Measurements from ENCODE around the gene RPUSD1. TPM values are rescaled to one million over a fixed set of nuclear protein-coding genes. Genes with fewer than 3 reads are reported as not detected.

RPUSD1 gene
- total and polyA plus RNA-seq, 7 donors = 10.7 to 31.1 (median 14.7) TPM

DNA sequence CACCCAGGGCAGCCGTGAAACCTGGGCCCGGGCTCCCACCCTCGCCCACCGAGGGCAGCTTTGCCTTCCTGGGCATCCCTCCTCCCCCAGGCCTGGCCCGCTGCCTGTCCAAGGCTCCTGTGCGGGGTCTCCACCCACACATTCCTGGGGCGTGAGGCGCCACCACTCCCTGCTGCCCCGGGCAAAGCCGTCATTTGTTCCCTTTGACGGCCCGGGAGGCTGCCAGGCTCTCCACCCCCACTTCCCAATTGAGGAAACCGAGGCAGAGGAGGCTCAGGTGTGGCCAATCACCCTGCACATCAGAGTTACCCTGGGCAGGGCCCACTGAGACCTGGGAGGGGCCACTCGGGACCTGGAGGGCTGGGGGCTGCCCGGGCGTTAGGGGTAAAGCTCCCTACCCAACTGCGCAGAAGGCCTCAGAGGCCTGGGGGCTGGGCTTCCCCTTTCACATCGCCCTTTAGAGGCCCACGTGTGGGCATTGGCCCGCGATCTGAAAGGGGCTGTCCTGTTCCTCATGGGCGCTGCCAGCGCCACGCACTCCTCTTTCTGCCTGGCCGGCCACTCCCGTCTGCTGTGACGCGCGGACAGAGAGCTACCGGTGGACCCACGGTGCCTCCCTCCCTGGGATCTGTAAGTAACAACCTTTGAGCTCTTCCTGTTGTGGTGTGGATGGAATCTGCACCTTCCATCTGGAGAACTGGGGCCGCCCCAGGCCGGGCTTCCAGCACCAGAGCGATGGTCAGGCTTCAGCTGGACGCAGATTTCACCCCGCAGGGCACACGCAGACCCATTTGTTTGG lies 27.4 kb downstream of the RPUSD1 start, which contains the start of gene MSLN:
MSLN (plus strand) TSS at position 190 of the 799 bp plus-strand sequence. CDS start 1,947 bp downstream, outside the sequence.
- 30 to 71% methylated on average over 37 of the region's 37 CpGs for WGBS, 2 donors
- Histone ChIP-seq H3K27me3 (peaks cover 0 to 19% (median 0%) of the 10 kb centered on the region in 3 donors), H3K36me3 (no peaks in the 10 kb centered on the region), H3K27ac (no peak within 1 kb of the TSS), H3K9me3 (peaks cover 0 to 1% (median 0%) of the 10 kb centered on the region in 4 donors), H3K4me1 (no peaks in the 10 kb centered on the region), H3K4me3 (no peak within 1 kb of the TSS)
- intact Hi-C loops (cut with DNase I) = no loop called here
- TF ChIP-seq POLR2AphosphoS5 (IDR thresholded peaks at IDR 0.05) (no peak), EP300 (IDR thresholded peaks at IDR 0.05) (no peak), POLR2A (IDR thresholded peaks at IDR 0.05) (no peak)
- TF ChIP-seq, protein P1, sequence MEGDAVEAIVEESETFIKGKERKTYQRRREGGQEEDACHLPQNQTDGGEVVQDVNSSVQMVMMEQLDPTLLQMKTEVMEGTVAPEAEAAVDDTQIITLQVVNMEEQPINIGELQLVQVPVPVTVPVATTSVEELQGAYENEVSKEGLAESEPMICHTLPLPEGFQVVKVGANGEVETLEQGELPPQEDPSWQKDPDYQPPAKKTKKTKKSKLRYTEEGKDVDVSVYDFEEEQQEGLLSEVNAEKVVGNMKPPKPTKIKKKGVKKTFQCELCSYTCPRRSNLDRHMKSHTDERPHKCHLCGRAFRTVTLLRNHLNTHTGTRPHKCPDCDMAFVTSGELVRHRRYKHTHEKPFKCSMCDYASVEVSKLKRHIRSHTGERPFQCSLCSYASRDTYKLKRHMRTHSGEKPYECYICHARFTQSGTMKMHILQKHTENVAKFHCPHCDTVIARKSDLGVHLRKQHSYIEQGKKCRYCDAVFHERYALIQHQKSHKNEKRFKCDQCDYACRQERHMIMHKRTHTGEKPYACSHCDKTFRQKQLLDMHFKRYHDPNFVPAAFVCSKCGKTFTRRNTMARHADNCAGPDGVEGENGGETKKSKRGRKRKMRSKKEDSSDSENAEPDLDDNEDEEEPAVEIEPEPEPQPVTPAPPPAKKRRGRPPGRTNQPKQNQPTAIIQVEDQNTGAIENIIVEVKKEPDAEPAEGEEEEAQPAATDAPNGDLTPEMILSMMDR (IDR thresholded peaks at IDR 0.05) = no peak
- DNase-seq = no peak

- intact Hi-C loops (cut with DNase I) = no loop called here
- Histone ChIP-seq H3K4me1 (no peaks in the 10 kb centered on the region), H3K9me3 (peaks cover 0 to 1% (median 0%) of the 10 kb centered on the region in 4 donors), H3K27me3 (peaks cover 0 to 19% (median 0%) of the 10 kb centered on the region in 3 donors), H3K36me3 (no peaks in the 10 kb centered on the region), H3K4me3 (no peak overlapping the region), H3K27ac (no peak overlapping the region)
- no peak for DNase-seq
- 74 to 80% methylated on average over 15 of the region's 15 CpGs for WGBS, 2 donors
- no peak for TF ChIP-seq EP300 (IDR thresholded peaks at IDR 0.05)
- TF ChIP-seq POLR2AphosphoS5 (IDR thresholded peaks at IDR 0.05) = no peak
- TF ChIP-seq POLR2A (IDR thresholded peaks at IDR 0.05) = no peak
- TF ChIP-seq, protein P1 (IDR thresholded peaks at IDR 0.05) = no peak
Measured at GRCh38 chr16:760065-760464, 28.1 kb downstream of the RPUSD1 start.

- Histone ChIP-seq H3K27ac (no peak overlapping the region), H3K9me3 (peaks cover 0 to 1% (median 0%) of the 10 kb centered on the region in 4 donors), H3K4me3 (no peak overlapping the region), H3K4me1 (no peaks in the 10 kb centered on the region), H3K27me3 (peaks cover 0 to 19% (median 0%) of the 10 kb centered on the region in 3 donors), H3K36me3 (no peaks in the 10 kb centered on the region)
- intact Hi-C loops (cut with DNase I) = no loop called here
- DNase-seq = no peak
- no peak for TF ChIP-seq EP300 (IDR thresholded peaks at IDR 0.05)
- TF ChIP-seq POLR2AphosphoS5 (IDR thresholded peaks at IDR 0.05) = no peak
- TF ChIP-seq, protein P1 (IDR thresholded peaks at IDR 0.05) = no peak
- WGBS, 2 donors = 61 to 80% methylated on average over 34 of the region's 34 CpGs
Measured at GRCh38 chr16:759110-759910, 28.9 kb downstream of the RPUSD1 start.

DNA sequence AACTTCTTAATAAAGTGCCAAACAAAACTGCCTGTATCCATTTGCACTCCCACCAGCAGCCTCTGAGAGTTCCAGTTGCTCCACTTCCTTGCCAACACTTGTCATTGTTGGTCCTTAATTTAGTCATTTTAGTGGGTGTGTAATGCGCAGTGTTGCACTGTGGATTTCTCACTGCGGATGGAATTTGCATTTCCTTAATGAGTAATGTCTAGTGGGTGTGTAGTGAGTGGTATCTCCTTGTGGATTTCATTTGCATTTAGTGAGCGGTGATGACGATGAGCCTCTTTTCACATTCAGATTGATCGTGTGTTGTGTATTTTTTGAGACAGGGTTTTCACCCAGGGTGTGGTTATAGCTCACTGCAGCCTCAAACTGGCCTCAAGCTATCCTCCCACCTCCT lies 31.8 kb downstream of the RPUSD1 start:
- intact Hi-C loops (cut with DNase I) = no loop called here
- no peak overlapping the region for H3K4me3 ChIP-seq
- no peak for TF ChIP-seq POLR2A (IDR thresholded peaks at IDR 0.05)
- no peak for TF ChIP-seq EP300 (IDR thresholded peaks at IDR 0.05)
- TF ChIP-seq, protein P1 (IDR thresholded peaks at IDR 0.05) = no peak
- TF ChIP-seq POLR2AphosphoS5 (IDR thresholded peaks at IDR 0.05) = no peak
- H3K36me3 ChIP-seq = no peaks in the 10 kb centered on the region
- peaks cover 0 to 1% (median 0%) of the 10 kb centered on the region in 4 donors for H3K9me3 ChIP-seq
- DNase-seq = no peak
- peaks cover 0 to 11% (median 10%) of the 10 kb centered on the region in 3 donors for H3K27me3 ChIP-seq
- no peak overlapping the region for H3K27ac ChIP-seq
- H3K4me1 ChIP-seq = no peaks in the 10 kb centered on the region
- 93% methylated on average over 5 of the region's 5 CpGs for WGBS, 2 donors

Measured in sigmoid colon (tissue), 7 donors.